Ecto neural progenitor cell (in vitro differentiated cells): ENCODE results near the gene HIBADH.
"Not testable (repeated sequence)": the region's sequence is repeated elsewhere in the genome, so short reads cannot be mapped to it uniquely, and the experiment has no call there.

ENCODE experiments used
- DNase-seq: peaks from one replicate; pipeline ENCODE4 v3.0.0-alpha.2; 2018; ENCODE audit warnings: low spot score

The HIBADH gene

GRCh38 chr7:27547401-27547800, 115.3 kb downstream of the HIBADH start:
- no peak for DNase-seq

- DNase-seq: no peak
Observed at GRCh38 chr7:27546610-27547009, 116.1 kb downstream of the HIBADH start.

- no peak for DNase-seq
Observed at GRCh38 chr7:27535795-27536194, 126.9 kb downstream of the HIBADH start.

- DNase-seq: no peak
Observed at GRCh38 chr7:27533652-27534081, 129.0 kb downstream of the HIBADH start.

- no peak for DNase-seq
Observed at GRCh38 chr7:27532314-27532713, 130.4 kb downstream of the HIBADH start.

- no peak for DNase-seq
Observed at GRCh38 chr7:27527348-27527714, 135.4 kb downstream of the HIBADH start.

- DNase-seq: no peak
Observed at GRCh38 chr7:27526611-27527347, 135.9 kb downstream of the HIBADH start.

- DNase-seq: no peak
Observed at GRCh38 chr7:27526131-27526530, 136.6 kb downstream of the HIBADH start.

- DNase-seq: no peak
Observed at GRCh38 chr7:27523321-27523720, 139.4 kb downstream of the HIBADH start.

GRCh38 chr7:27522566-27522965, 140.1 kb downstream of the HIBADH start:
- no peak for DNase-seq

GRCh38 chr7:27520815-27521790, 141.6 kb downstream of the HIBADH start:
- no peak for DNase-seq

GRCh38 chr7:27519793-27520469, 142.8 kb downstream of the HIBADH start:
- no peak for DNase-seq

GRCh38 chr7:27518561-27519350, 143.9 kb downstream of the HIBADH start:
- no peak for DNase-seq

GRCh38 chr7:27516421-27516820, 146.3 kb downstream of the HIBADH start:
- DNase-seq: no peak

- DNase-seq: no peak
Observed at GRCh38 chr7:27515933-27516332, 146.8 kb downstream of the HIBADH start.

- DNase-seq: no peak
Observed at GRCh38 chr7:27514861-27515260, 147.8 kb downstream of the HIBADH start.

- no peak for DNase-seq
Observed at GRCh38 chr7:27513885-27514284, 148.8 kb downstream of the HIBADH start.

GRCh38 chr7:27511370-27511769, 151.3 kb downstream of the HIBADH start:
- DNase-seq: not testable (repeated sequence)

- no peak for DNase-seq
Observed at GRCh38 chr7:27510541-27510940, 152.1 kb downstream of the HIBADH start.

- DNase-seq: not testable (repeated sequence)
Observed at GRCh38 chr7:27501879-27502278, 160.8 kb downstream of the HIBADH start.

- no peak for DNase-seq
Observed at GRCh38 chr7:27501001-27501400, 161.7 kb downstream of the HIBADH start.

GRCh38 chr7:27492224-27492623, 170.5 kb downstream of the HIBADH start:
- DNase-seq: no peak
